Activated CD4-positive, CD25-positive, alpha-beta regulatory T cell treated with anti-CD3 and anti-CD28 coated beads, Interleukin-2, amount 50 U/mL, for 72 hours (primary cell): Measurements from ENCODE around the gene TEC.
"Not testable (repeated sequence)": the region's sequence is repeated elsewhere in the genome, so short reads cannot be mapped to it uniquely, and the experiment has no call there.

Source experiments
- DNase-seq: peaks from one replicate; pipeline ENCODE4 v3.0.0; 2021

The TEC gene

GRCh38 chr4:48268956-48269860 lies at the start of gene TEC:
Gene TEC, minus strand, starts transcription at chr4:48269838. Its CDS starts 41,224 bp downstream, at chr4:48228614.
- peak; percentile 59 for DNase-seq

- no peak for DNase-seq
Measured at GRCh38 chr4:48315728-48316630, 46.3 kb upstream of the TEC start.

GRCh38 chr4:48314746-48315145 lies 45.1 kb upstream of the TEC start:
- DNase-seq = not testable (repeated sequence)

GRCh38 chr4:48311896-48312295 lies 42.3 kb upstream of the TEC start:
- no peak for DNase-seq

GRCh38 chr4:48308901-48309300 lies 39.3 kb upstream of the TEC start:
- DNase-seq = no peak

GRCh38 chr4:48307528-48307927 lies 37.9 kb upstream of the TEC start:
- DNase-seq = no peak

GRCh38 chr4:48305508-48305907 lies 35.9 kb upstream of the TEC start:
- no peak for DNase-seq

GRCh38 chr4:48300004-48300403 lies 30.4 kb upstream of the TEC start:
- DNase-seq = no peak

- DNase-seq = no peak
Measured at GRCh38 chr4:48299560-48299959, 29.9 kb upstream of the TEC start.

- DNase-seq = no peak
Measured at GRCh38 chr4:48297256-48297846, 27.7 kb upstream of the TEC start.

- DNase-seq = no peak
Measured at GRCh38 chr4:48296365-48296764, 26.7 kb upstream of the TEC start.

GRCh38 chr4:48295116-48295515 lies 25.5 kb upstream of the TEC start:
- DNase-seq = no peak

- not testable (repeated sequence) for DNase-seq
Measured at GRCh38 chr4:48292218-48292790, 22.7 kb upstream of the TEC start.

GRCh38 chr4:48290146-48290772 lies 20.6 kb upstream of the TEC start:
- DNase-seq = no peak

GRCh38 chr4:48286060-48286459 lies 16.4 kb upstream of the TEC start:
- DNase-seq = not testable (repeated sequence)

GRCh38 chr4:48285640-48286039 lies 16.0 kb upstream of the TEC start:
- not testable (repeated sequence) for DNase-seq

GRCh38 chr4:48275686-48276085 lies 6.0 kb upstream of the TEC start:
- DNase-seq = no peak

- DNase-seq = no peak
Measured at GRCh38 chr4:48275247-48275646, 5.6 kb upstream of the TEC start.

- no peak for DNase-seq
Measured at GRCh38 chr4:48271626-48272025, 2.0 kb upstream of the TEC start.

- no peak for DNase-seq
Measured at GRCh38 chr4:48270951-48271473, 1.4 kb upstream of the TEC start.

GRCh38 chr4:48270523-48270897 lies 872 bp upstream of the TEC start:
- no peak for DNase-seq

- peak; percentile 89 for DNase-seq
Measured at GRCh38 chr4:48269861-48270522, 354 bp upstream of the TEC start.
